ENCODE data around the gene RASSF1. TPM values are rescaled to one million over a fixed set of nuclear protein-coding genes. Genes with fewer than 3 reads are reported as not detected.

RASSF1 gene
- total and polyA plus RNA-seq, 2 donors from 2014 or later: 19.1 to 28.9 TPM

DNA sequence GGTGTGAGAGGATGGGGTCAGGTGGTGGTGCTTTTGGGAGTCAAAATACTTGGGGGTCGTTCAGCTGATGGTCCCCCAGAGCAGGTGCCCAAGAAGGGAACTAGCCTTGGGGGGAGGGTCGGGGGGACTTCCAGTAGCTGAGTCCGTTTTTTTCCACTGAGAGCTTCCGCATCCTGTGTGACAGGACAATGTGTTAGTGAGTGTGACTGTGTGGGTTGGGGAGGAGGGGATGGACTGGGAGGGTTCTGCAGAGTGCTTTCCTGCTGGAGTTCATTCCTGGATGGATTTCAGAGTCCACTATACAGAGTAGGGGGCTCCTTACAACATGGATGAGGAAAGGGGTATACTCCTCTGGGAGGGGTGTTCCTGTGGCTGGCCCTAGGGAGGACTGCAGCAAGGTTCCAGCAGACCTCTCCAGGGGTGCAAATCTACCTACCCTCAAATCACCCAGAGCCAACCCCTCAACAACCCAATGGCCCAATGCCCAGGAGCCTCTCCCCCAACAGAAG lies 17.5 kb downstream of the RASSF1 start:
- intact Hi-C loops (cut with DNase I): no loop called here
- Histone ChIP-seq H3K27ac (ENCODE audit: low read depth in 2 of 2, low read length in 2 of 2) (peak overlapping the region; percentile 86 to 87), H3K9ac (ENCODE audit: low read length in 3 of 3) (peak overlapping the region in 1 of 3 donors; percentile 81), H3K27me3 (ENCODE audit: control insufficient read depth, insufficient read depth, low read length) (no peaks in the 10 kb centered on the region), H3K9me3 (ENCODE audit: control insufficient read depth in 2 of 3, insufficient read depth in 1 of 3, low read length in 3 of 3) (no peaks in the 10 kb centered on the region), H3K4me1 (ENCODE audit: control insufficient read depth in 2 of 3, insufficient read depth in 2 of 3, low read depth in 1 of 3, low read length in 3 of 3) (peaks cover 3 to 52% (median 30%) of the 10 kb centered on the region in 3 donors), H3K4me3 (ENCODE audit: low read length in 3 of 3) (peak overlapping the region in 1 of 3 donors; percentile 98), H3K36me3 (ENCODE audit: control insufficient read depth in 2 of 3, insufficient read depth in 3 of 3, low read length in 3 of 3) (peaks cover 3 to 21% (median 12%) of the 10 kb centered on the region in 3 donors)
- TF ChIP-seq, protein P1, sequence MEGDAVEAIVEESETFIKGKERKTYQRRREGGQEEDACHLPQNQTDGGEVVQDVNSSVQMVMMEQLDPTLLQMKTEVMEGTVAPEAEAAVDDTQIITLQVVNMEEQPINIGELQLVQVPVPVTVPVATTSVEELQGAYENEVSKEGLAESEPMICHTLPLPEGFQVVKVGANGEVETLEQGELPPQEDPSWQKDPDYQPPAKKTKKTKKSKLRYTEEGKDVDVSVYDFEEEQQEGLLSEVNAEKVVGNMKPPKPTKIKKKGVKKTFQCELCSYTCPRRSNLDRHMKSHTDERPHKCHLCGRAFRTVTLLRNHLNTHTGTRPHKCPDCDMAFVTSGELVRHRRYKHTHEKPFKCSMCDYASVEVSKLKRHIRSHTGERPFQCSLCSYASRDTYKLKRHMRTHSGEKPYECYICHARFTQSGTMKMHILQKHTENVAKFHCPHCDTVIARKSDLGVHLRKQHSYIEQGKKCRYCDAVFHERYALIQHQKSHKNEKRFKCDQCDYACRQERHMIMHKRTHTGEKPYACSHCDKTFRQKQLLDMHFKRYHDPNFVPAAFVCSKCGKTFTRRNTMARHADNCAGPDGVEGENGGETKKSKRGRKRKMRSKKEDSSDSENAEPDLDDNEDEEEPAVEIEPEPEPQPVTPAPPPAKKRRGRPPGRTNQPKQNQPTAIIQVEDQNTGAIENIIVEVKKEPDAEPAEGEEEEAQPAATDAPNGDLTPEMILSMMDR (IDR thresholded peaks at IDR 0.05; ENCODE audit: borderline replicate concordance, extremely low read depth, insufficient read depth): no peak
- no peak for FAIRE-seq
- DNase-seq: peak in 2 of 5 donors; percentile 19 to 71

DNA sequence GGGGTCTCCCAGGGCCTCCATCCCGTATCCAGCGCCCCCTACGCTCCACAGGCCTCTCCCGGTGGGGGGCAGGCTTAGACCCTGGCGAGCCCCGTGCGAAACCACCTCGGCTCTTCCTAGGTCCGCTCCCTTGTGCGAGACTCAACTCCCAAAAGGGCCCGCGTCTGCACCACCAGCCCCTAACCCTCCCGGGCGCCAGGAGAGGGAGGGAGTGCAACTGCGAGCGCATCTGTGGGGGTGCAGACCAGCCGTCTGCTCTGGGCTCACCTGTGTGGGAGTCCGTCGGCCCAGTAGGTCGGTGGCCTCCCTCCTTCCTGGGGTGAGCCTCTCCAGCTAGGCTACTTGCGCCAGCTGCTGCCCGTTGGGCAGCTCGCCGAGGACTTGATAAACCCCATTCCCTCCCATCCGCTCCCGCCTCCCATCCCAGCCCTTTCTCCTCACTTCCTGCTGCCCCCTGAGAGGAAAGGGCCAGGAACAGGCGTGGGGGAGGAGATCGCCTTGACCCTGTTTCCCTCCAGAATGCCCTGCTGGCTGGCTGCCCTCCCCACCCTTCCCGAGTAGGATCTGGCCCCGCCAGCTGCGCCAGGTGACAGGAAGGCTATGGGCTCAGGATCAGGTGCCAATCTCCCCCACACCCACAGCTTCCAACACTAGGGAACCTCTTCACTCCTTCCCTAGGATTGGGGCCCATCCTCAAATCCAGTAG lies 18.1 kb downstream of the RASSF1 start, which contains the start of gene HYAL2:
Gene HYAL2 (minus strand): TSS at position 360 of the 706 bp plus-strand sequence. CDS start 2,256 bp downstream, outside the sequence.
- DNase-seq (peak; percentile 43 to 91 (median 69)), FAIRE-seq (no peak)
- Histone ChIP-seq H3K9me3 (ENCODE audit: control insufficient read depth in 2 of 3, insufficient read depth in 1 of 3, low read length in 3 of 3) (no peaks in the 10 kb centered on the region), H3K27me3 (ENCODE audit: control insufficient read depth, insufficient read depth, low read length) (no peaks in the 10 kb centered on the region), H3K9ac (ENCODE audit: low read length in 3 of 3) (peak within 1 kb of the TSS; percentile 44 to 85 (median 51)), H3K36me3 (ENCODE audit: control insufficient read depth in 2 of 3, insufficient read depth in 3 of 3, low read length in 3 of 3) (peaks cover 3 to 24% (median 12%) of the 10 kb centered on the region in 3 donors), H3K4me3 (ENCODE audit: low read length in 3 of 3) (peak within 1 kb of the TSS; percentile 71 to 98 (median 78)), H3K4me1 (ENCODE audit: control insufficient read depth in 2 of 3, insufficient read depth in 2 of 3, low read depth in 1 of 3, low read length in 3 of 3) (peaks cover 3 to 54% (median 30%) of the 10 kb centered on the region in 3 donors), H3K27ac (ENCODE audit: low read depth in 2 of 2, low read length in 2 of 2) (peak within 1 kb of the TSS; percentile 97 to 99)
- intact Hi-C loops (cut with DNase I): no loop called here
- TF ChIP-seq, protein P1 (IDR thresholded peaks at IDR 0.05; ENCODE audit: borderline replicate concordance, extremely low read depth, insufficient read depth): no peak

- peak overlapping the region; percentile 86 to 87 for H3K27ac ChIP-seq (ENCODE audit: low read depth in 2 of 2, low read length in 2 of 2)
- peak overlapping the region; percentile 10 to 81 (median 44) for H3K9ac ChIP-seq (ENCODE audit: low read length in 3 of 3)
- no peaks in the 10 kb centered on the region for H3K27me3 ChIP-seq (ENCODE audit: control insufficient read depth, insufficient read depth, low read length)
- DNase-seq: no peak
- TF ChIP-seq, protein P1 (IDR thresholded peaks at IDR 0.05; ENCODE audit: borderline replicate concordance, extremely low read depth, insufficient read depth): no peak
- H3K4me1 ChIP-seq (ENCODE audit: control insufficient read depth in 2 of 3, insufficient read depth in 2 of 3, low read depth in 1 of 3, low read length in 3 of 3): peaks cover 3 to 53% (median 30%) of the 10 kb centered on the region in 3 donors
- no peak for FAIRE-seq
- intact Hi-C loops (cut with DNase I): no loop called here
- H3K9me3 ChIP-seq (ENCODE audit: control insufficient read depth in 2 of 3, insufficient read depth in 1 of 3, low read length in 3 of 3): no peaks in the 10 kb centered on the region
- peaks cover 6 to 29% (median 15%) of the 10 kb centered on the region in 3 donors for H3K36me3 ChIP-seq (ENCODE audit: control insufficient read depth in 2 of 3, insufficient read depth in 3 of 3, low read length in 3 of 3)
- peak overlapping the region; percentile 1 to 98 (median 71) for H3K4me3 ChIP-seq (ENCODE audit: low read length in 3 of 3)
Observed at GRCh38 chr3:50322115-50322385, 18.6 kb downstream of the RASSF1 start.

Measured in kidney (tissue), 14 donors.